ENCODE measurements around the gene C11orf52. TPM values are rescaled to one million over a fixed set of nuclear protein-coding genes. Genes with fewer than 3 reads are reported as not detected.

Gene C11orf52
- total and polyA plus RNA-seq, 2 of the 13 experiments (the other 11 are each of a cell fraction or from before 2014, with no cell fraction given): 7.4 to 11.0 TPM

DNA sequence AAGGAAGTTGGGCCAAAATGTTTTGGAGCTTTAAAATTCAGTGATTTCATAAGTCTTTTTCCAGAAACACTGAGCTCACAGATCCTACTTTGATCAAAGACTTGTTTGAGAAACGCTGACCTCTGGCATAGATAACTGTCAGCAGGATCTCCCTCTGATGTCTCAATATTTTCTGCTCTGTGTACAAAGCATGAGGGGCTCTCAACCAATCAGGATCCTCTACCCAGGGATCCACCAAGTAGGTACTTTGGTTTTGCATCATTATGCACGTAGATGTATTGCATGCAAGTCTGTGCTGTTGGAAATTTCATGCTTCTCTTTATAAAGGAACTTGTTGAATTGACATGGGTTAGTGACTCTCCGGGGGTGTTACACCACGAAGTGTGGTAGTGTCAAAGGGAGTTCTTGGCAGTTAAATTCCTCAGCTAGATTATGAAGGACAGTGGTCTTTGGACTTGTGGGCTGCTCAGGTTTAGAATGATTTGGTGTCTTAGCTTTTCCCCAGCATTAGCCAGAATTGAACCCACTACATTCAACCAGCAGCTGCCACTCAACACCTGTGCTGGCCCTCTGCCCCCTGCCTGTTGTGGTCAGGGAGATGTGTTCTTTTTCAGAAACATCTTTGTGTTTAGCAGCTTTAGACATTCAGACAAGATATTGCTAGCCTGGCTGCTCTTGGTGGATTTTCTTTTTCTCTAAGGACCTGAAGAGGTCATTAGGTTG is 16.8 kb downstream of the C11orf52 start (continued):
- TF ChIP-seq, protein P1, sequence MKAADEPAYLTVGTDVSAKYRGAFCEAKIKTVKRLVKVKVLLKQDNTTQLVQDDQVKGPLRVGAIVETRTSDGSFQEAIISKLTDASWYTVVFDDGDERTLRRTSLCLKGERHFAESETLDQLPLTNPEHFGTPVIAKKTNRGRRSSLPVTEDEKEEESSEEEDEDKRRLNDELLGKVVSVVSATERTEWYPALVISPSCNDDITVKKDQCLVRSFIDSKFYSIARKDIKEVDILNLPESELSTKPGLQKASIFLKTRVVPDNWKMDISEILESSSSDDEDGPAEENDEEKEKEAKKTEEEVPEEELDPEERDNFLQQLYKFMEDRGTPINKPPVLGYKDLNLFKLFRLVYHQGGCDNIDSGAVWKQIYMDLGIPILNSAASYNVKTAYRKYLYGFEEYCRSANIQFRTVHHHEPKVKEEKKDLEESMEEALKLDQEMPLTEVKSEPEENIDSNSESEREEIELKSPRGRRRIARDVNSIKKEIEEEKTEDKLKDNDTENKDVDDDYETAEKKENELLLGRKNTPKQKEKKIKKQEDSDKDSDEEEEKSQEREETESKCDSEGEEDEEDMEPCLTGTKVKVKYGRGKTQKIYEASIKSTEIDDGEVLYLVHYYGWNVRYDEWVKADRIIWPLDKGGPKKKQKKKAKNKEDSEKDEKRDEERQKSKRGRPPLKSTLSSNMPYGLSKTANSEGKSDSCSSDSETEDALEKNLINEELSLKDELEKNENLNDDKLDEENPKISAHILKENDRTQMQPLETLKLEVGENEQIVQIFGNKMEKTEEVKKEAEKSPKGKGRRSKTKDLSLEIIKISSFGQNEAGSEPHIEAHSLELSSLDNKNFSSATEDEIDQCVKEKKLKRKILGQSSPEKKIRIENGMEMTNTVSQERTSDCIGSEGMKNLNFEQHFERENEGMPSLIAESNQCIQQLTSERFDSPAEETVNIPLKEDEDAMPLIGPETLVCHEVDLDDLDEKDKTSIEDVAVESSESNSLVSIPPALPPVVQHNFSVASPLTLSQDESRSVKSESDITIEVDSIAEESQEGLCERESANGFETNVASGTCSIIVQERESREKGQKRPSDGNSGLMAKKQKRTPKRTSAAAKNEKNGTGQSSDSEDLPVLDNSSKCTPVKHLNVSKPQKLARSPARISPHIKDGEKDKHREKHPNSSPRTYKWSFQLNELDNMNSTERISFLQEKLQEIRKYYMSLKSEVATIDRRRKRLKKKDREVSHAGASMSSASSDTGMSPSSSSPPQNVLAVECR (CRISPR knock-in tag; IDR thresholded peaks at IDR 0.05; ENCODE audit: borderline replicate concordance): no peak; the same call in 1 of the 2 replicates
- TF ChIP-seq MAFK (conservative IDR thresholded peaks at IDR 0.05 in 1 of 2, IDR thresholded peaks at IDR 0.05 in 1 of 2; ENCODE audit: low read length in 2 of 2) (peak in 1 of 2 experiments; percentile 26; a peak in 1 of 4 replicates), DMAP1 (CRISPR knock-in tag; IDR thresholded peaks at IDR 0.05) (no peak), RCOR2 (CRISPR knock-in tag; IDR thresholded peaks at IDR 0.05) (peak; percentile 59), SCMH1 (CRISPR knock-in tag; IDR thresholded peaks at IDR 0.05; ENCODE audit: borderline replicate concordance) (no peak), SMARCC2 (IDR thresholded peaks at IDR 0.05) (no peak), ZNF317 (CRISPR knock-in tag; IDR thresholded peaks at IDR 0.05) (no peak), EP300 (IDR thresholded peaks at IDR 0.05; ENCODE audit: low read depth in 2 of 2, low read length in 2 of 2) (peak in 1 of 2 experiments; percentile 68; a peak in 2 of 4 replicates), EP300 (CRISPR knock-in tag; IDR thresholded peaks at IDR 0.05; ENCODE audit: borderline replicate concordance) (0 out of 2 replicates have a peak, but pooled peaks have one; percentile 44), NR2F1 (CRISPR knock-in tag; IDR thresholded peaks at IDR 0.05) (peak in 1 of 2 experiments; percentile 24; a peak in 1 of 4 replicates), MED8 (CRISPR knock-in tag; IDR thresholded peaks at IDR 0.05; ENCODE audit: insufficient replicate concordance) (no peak), ZBED4 (CRISPR knock-in tag; IDR thresholded peaks at IDR 0.05; ENCODE audit: borderline replicate concordance) (peak; percentile 17; the same call in 1 of the 2 replicates), ZNF788 (CRISPR knock-in tag; IDR thresholded peaks at IDR 0.05; ENCODE audit: borderline replicate concordance) (no peak), IRX3 (CRISPR knock-in tag; IDR thresholded peaks at IDR 0.05; ENCODE audit: borderline replicate concordance, low read depth) (no peak), MIER2 (CRISPR knock-in tag; IDR thresholded peaks at IDR 0.05) (no peak), ZBTB8A (CRISPR knock-in tag; IDR thresholded peaks at IDR 0.05; ENCODE audit: borderline replicate concordance, low read depth) (no peak), ZNF510 (CRISPR knock-in tag; IDR thresholded peaks at IDR 0.05; ENCODE audit: low read depth) (0 out of 2 replicates have a peak, but pooled peaks have one; percentile 49), TMF1 (CRISPR knock-in tag; IDR thresholded peaks at IDR 0.05; ENCODE audit: low read depth) (no peak), ZSCAN25 (CRISPR knock-in tag; IDR thresholded peaks at IDR 0.05) (no peak), NCOA2 (CRISPR knock-in tag; IDR thresholded peaks at IDR 0.05) (peak; percentile 78), BRCA1 (CRISPR knock-in tag; IDR thresholded peaks at IDR 0.05) (no peak), ZNF724P (CRISPR knock-in tag; IDR thresholded peaks at IDR 0.05; ENCODE audit: borderline replicate concordance) (no peak)
